GM12891 (cell line): ENCODE results near the gene NDUFA12.

ENCODE experiments used
- POLR2A ChIP-seq: IDR thresholded peaks from 2 replicates; pipeline ENCODE4 v1.6.1; 2011; ENCODE audit warnings: low read depth, low read length, control low read depth
- POLR2AphosphoS5 ChIP-seq: IDR thresholded peaks from 2 replicates; pipeline ENCODE4 v1.6.1; 2011; ENCODE audit warnings: low read depth, low read length, control low read depth
- SPI1 ChIP-seq: IDR thresholded peaks from 2 replicates; pipeline ENCODE4 v1.6.1; 2011; ENCODE audit warnings: low read depth, low read length, control low read depth
- TAF1 ChIP-seq: IDR thresholded peaks from 2 replicates; pipeline ENCODE4 v1.6.1; 2011; ENCODE audit warnings: low read depth, low read length, control low read depth

- TF ChIP-seq POLR2AphosphoS5 (no peak), POLR2A (no peak), TAF1 (no peak), SPI1 (no peak)
These were observed 49.3 kb downstream of the NDUFA12 start for GRCh38 chr12:94954029-94954685.
